HCT116 (cell line): Measurements from ENCODE around the gene ZNF516.

Experiments used
- EZH2 ChIP-seq: fragments of 200-600 bp; sonication (generic); IDR thresholded peaks from 2 replicates; pipeline ENCODE4 v1.6.1; 2017; ENCODE audit warnings: antibody characterized with exemption, mixed run types
- JUND ChIP-seq: IDR thresholded peaks from 2 replicates; pipeline ENCODE4 v1.6.1; 2012
- POLR2A ChIP-seq: IDR thresholded peaks from 2 replicates; pipeline ENCODE4 v1.7.0; 2011; ENCODE audit warnings: borderline replicate concordance; ENCODE audit not compliant: insufficient read depth, insufficient read length; ENCODE audit errors: extremely low read depth
- POLR2AphosphoS5 ChIP-seq: IDR thresholded peaks from 2 replicates; pipeline ENCODE4 v1.6.1; 2011; ENCODE audit warnings: mild to moderate bottlenecking, low read depth, low read length, moderate library complexity
- ZFX ChIP-seq: fragments of 450-650 bp; IDR thresholded peaks from 2 replicates; pipeline ENCODE4 v1.6.1; 2017
- TF ChIP-seq, protein P1 (sequence below), 3 experiments: fragments of 200-600 bp in 1 of 3; sonication (generic) in 1 of 3; IDR thresholded peaks in 2 of 3; conservative IDR thresholded peaks in 1 of 3; 2 replicates each; pipeline ENCODE4 v1.5.1; 2012 to 2017; ENCODE audit warnings: low read depth in 2 of 3, low read length in 2 of 3, antibody characterized with exemption in 1 of 3, borderline replicate concordance in 1 of 3, control low read depth in 1 of 3, mild to moderate bottlenecking in 1 of 3, mixed read lengths in 1 of 3, mixed run types in 1 of 3, moderate library complexity in 1 of 3; ENCODE audit not compliant: insufficient read depth in 1 of 3
- TF ChIP-seq, protein P2 (sequence below): IDR thresholded peaks from 2 replicates; pipeline ENCODE4 v1.6.1; 2012

DNA sequence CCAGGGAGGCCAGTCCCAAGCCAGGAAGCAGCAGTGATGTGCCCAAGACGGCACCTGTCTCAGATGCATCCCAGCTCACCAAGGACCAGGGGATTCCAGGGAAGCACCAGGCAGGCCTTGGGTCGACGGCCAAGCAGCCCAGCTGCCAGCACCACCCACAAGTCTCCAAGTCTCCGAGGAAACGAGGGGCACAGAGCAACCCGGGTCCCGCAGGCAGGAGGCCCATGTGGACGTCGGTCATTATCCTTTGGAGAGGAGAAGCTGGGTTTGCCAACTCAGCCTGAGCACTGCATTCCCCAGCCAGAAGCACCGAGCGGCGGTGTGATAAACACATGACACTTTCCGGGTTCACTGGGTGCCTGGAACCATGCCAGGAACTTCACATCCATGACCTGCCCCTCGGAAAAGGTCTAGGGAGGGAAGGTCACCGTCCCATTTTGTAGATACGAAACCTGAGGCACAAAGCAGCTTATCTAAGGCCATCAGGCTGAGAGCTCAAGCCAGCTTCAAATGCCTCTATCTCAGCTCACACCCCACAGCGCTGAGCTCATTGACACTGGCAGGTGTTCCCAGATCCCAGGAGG lies 104.5 kb downstream of the ZNF516 start:
- TF ChIP-seq, protein P1, sequence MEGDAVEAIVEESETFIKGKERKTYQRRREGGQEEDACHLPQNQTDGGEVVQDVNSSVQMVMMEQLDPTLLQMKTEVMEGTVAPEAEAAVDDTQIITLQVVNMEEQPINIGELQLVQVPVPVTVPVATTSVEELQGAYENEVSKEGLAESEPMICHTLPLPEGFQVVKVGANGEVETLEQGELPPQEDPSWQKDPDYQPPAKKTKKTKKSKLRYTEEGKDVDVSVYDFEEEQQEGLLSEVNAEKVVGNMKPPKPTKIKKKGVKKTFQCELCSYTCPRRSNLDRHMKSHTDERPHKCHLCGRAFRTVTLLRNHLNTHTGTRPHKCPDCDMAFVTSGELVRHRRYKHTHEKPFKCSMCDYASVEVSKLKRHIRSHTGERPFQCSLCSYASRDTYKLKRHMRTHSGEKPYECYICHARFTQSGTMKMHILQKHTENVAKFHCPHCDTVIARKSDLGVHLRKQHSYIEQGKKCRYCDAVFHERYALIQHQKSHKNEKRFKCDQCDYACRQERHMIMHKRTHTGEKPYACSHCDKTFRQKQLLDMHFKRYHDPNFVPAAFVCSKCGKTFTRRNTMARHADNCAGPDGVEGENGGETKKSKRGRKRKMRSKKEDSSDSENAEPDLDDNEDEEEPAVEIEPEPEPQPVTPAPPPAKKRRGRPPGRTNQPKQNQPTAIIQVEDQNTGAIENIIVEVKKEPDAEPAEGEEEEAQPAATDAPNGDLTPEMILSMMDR (IDR thresholded peaks at IDR 0.05 in 2 of 3, conservative IDR thresholded peaks at IDR 0.05 in 1 of 3; ENCODE audit: borderline replicate concordance in 1 of 3, insufficient read depth in 1 of 3, low read depth in 2 of 3, low read length in 2 of 3), result no peak
- no peak for TF ChIP-seq POLR2A
- TF ChIP-seq EZH2, result no peak
- TF ChIP-seq JUND, result no peak
- no peak for TF ChIP-seq POLR2AphosphoS5
- TF ChIP-seq ZFX, result no peak
- TF ChIP-seq, protein P2, sequence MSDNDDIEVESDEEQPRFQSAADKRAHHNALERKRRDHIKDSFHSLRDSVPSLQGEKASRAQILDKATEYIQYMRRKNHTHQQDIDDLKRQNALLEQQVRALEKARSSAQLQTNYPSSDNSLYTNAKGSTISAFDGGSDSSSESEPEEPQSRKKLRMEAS, result no peak
